Gastrocnemius medialis (tissue), 4 donors: ENCODE data around the gene SEMA4C.

Experiments
- POLR2A ChIP-seq, 2 donors: fragments of 450-650 bp; IDR thresholded peaks; one replicate each; pipeline ENCODE4 v1.6.1; 2017; ENCODE audit warnings: antibody characterized with exemption in 2 of 2, mild to moderate bottlenecking in 2 of 2, moderate library complexity in 2 of 2
- TF ChIP-seq, protein P1 (sequence below), 5 experiments: fragments of 450-650 bp in 3 of 5; fragments of 200-600 bp in 2 of 5; sonication (generic) in 2 of 5; IDR thresholded peaks in 4 of 5; conservative IDR thresholded peaks in 1 of 5; 1 replicate in 4 of 5; 2 replicates in 1 of 5; pipeline ENCODE4 v1.5.1; 2016 to 2019; ENCODE audit warnings: antibody characterized with exemption in 5 of 5, mild to moderate bottlenecking in 3 of 5, moderate library complexity in 3 of 5

GRCh38 chr2:96816127-96816835, 53.6 kb downstream of the SEMA4C start, which contains the start of gene CNNM3:
- TF ChIP-seq, protein P1, sequence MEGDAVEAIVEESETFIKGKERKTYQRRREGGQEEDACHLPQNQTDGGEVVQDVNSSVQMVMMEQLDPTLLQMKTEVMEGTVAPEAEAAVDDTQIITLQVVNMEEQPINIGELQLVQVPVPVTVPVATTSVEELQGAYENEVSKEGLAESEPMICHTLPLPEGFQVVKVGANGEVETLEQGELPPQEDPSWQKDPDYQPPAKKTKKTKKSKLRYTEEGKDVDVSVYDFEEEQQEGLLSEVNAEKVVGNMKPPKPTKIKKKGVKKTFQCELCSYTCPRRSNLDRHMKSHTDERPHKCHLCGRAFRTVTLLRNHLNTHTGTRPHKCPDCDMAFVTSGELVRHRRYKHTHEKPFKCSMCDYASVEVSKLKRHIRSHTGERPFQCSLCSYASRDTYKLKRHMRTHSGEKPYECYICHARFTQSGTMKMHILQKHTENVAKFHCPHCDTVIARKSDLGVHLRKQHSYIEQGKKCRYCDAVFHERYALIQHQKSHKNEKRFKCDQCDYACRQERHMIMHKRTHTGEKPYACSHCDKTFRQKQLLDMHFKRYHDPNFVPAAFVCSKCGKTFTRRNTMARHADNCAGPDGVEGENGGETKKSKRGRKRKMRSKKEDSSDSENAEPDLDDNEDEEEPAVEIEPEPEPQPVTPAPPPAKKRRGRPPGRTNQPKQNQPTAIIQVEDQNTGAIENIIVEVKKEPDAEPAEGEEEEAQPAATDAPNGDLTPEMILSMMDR (IDR thresholded peaks at IDR 0.05 in 4 of 5, conservative IDR thresholded peaks at IDR 0.05 in 1 of 5) = peak; percentile 60 to 82 (median 78)
- TF ChIP-seq POLR2A (IDR thresholded peaks at IDR 0.05) = peak; percentile 84 to 96
